EL (cell line): ENCODE results near the gene RHOC.
"Not testable (repeated sequence)": the region's sequence is repeated elsewhere in the genome, so short reads cannot be mapped to it uniquely, and the experiment has no call there.

ENCODE experiments used
- DNase-seq: peaks from one replicate; pipeline ENCODE4 v3.0.0-alpha.2; 2016

The RHOC gene

GRCh38 chr1:112706505-112707220 lies at the start of gene RHOC:
Gene RHOC, minus strand, starts transcription at chr1:112707127. Its CDS starts 3,328 bp downstream, at chr1:112703799.
- peak; percentile 78 for DNase-seq

DNA sequence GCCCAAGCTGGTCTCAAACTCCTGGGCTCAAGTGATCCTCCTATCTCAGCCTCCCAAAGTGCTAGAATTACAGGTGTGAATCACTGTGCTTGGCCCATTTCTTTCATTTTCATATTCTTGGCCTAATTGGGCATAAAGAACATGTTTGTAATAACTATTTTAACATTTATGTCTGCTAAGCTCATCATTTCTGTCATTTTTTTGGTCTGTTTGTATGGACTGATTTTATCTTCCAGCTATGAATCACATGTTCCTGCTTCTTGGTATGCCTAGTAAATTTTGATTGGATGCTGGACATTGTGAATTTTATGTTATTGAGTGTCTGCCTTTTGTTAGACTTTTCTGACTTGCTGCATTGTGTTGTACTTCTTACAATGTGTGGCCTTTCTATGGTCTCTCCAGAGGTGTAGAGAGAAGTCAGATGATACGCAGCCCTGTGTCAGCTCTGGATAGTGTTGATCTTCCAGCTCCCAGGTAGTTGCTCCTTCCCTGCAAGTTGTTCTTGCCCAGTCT lies 47.2 kb upstream of the RHOC start:
- no peak for DNase-seq

- no peak for DNase-seq
Measured at GRCh38 chr1:112748396-112748795, 41.5 kb upstream of the RHOC start.

DNA sequence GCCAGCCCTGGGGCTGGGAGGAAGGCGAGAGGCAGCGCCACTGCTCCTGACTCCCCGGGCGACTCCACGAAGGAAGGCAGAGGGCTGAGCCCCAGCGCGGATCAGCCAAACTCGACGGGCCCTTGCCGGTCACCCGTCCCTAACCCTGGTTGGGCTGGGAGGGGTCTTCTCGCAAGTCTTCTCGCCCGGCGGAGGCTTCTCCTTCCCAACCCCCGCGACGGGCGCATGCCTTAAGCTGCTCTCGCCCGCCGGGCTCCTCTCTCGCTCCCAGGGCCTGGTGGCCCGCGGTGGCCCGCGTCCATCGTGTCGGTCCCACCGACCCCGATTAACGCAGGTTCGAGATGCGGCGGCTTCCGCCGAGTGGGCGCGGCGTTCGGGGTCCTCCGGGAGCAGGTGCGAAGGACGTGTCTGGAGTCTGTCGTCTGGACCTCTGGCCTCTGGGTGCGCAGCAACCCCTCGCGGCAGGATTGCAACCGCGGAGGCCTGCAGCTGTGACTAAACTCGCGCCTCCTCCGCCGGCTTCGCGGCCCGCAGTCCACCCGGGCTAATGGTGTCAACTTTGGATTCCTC lies 37.2 kb upstream of the RHOC start:
- DNase-seq, result peak; percentile 51

DNA sequence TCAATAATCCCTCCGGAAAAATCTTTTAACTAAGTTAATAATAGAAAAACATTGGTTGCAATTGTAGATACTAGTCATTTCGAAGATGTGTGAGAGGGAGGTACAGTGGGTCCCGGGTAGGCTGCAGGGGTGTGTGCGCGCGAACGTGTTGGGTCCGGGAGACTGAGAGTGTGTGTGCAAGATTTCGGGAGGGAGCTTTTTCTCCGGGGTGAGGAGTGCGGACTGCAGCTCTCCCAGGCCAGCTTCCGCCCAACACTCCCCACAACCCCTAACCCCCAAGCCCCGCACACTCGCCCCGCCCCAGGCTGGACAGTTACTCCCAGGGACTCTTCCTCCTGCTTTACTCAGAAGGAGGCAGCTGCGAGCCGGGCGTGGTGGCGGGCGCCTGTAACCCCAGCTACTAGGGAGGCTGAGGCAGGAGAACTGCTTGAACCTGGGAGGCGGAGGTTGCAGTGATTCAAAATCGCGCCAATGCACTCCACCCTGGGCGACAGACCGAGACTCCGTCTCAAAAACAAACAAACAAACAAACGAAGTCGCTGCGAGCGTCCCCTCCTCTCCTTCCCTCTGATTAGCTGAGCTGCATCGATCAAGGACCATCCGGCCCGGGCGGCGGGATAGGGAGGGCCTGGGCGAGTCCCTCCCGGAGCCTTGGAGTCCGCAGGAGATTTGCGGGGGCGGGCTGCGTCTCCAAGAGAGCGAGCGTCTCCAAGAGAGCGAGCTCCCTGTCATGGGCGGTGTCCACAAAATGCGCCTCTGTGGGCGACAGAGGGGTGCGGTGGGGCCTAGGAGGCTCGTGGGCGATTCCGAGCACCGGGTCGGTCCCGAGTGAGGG lies 36.5 kb upstream of the RHOC start:
- DNase-seq, result peak; percentile 47

GRCh38 chr1:112737573-112737972 lies 30.6 kb upstream of the RHOC start:
- no peak for DNase-seq

DNA sequence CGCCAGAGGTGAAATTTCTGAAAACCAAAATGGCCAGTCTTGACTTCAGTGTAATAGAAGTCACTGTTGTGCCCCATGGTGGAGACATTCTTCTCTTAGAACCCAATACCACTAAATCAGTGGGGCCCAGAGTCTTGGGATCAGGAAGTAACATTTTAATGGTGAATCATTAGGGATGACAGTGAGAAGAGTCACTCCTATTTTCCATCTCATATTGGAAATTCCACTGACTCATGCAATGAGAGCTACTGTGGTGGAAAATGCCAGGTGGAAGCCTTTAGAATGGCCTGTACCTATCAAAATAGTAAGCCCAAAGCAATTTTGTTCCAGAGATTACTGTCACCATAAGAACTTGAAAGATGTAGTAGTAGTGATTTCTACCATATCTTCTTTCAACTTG lies 28.8 kb upstream of the RHOC start:
- DNase-seq, result peak; percentile 92

GRCh38 chr1:112731451-112731850 lies 24.5 kb upstream of the RHOC start:
- no peak for DNase-seq

GRCh38 chr1:112729909-112730308 lies 23.0 kb upstream of the RHOC start:
- no peak for DNase-seq

DNA sequence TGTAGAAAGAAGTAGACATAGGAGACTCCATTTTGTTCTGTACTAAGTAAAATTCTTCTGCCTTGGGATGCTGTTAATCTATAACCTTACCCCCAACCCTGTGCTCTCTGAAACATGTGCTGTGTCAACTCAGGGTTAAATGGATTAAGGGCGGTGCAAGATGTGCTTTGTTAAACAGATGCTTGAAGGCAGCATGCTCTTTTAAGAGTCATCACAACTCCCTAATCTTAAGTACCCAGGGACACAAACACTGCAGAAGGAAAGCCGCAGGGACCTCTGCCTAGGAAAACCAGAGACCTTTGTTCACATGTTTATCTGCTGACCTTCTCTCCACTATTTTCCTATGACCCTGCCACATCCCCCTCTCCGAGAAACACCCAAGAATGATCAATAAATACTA lies 22.1 kb upstream of the RHOC start:
- DNase-seq, result not testable (repeated sequence)

DNA sequence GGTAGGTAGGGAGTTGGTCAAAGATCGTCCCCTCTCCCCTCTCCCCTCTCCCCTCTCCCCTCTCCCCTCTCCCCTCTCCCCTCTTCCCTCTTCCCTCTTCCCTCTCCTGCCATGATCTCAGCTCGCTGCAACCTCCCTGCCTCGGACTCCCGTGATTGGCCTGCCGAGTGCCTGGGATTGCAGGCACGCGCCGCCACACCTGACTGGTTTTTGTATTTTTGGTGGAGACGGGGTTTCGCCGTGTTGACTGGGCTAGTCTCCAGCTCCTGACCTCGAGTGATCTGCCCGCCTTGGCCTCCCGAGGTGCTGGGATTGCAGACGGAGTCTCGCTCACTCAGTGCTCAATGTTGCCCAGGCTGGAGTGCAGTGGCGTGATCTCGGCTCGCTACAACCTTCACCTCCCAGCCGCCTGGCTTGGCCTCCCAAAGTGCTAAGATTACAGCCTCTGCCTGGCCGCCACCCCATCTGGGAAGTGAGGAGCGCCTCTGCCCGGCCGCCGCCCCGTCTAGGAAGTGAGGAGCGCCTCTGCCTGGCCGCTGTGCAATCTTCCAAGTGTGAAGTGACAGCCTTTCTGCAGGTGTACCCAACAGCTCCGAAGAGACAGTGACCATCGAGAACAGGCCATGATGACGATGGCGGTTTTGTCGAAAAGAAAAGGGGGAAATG lies 21.5 kb upstream of the RHOC start:
- not testable (repeated sequence) for DNase-seq

GRCh38 chr1:112727716-112728115 lies 20.8 kb upstream of the RHOC start:
- peak; percentile 69 for DNase-seq

- DNase-seq, result not testable (repeated sequence)
Measured at GRCh38 chr1:112724240-112724639, 17.3 kb upstream of the RHOC start.

GRCh38 chr1:112723511-112723839 lies 16.5 kb upstream of the RHOC start:
- DNase-seq, result no peak

DNA sequence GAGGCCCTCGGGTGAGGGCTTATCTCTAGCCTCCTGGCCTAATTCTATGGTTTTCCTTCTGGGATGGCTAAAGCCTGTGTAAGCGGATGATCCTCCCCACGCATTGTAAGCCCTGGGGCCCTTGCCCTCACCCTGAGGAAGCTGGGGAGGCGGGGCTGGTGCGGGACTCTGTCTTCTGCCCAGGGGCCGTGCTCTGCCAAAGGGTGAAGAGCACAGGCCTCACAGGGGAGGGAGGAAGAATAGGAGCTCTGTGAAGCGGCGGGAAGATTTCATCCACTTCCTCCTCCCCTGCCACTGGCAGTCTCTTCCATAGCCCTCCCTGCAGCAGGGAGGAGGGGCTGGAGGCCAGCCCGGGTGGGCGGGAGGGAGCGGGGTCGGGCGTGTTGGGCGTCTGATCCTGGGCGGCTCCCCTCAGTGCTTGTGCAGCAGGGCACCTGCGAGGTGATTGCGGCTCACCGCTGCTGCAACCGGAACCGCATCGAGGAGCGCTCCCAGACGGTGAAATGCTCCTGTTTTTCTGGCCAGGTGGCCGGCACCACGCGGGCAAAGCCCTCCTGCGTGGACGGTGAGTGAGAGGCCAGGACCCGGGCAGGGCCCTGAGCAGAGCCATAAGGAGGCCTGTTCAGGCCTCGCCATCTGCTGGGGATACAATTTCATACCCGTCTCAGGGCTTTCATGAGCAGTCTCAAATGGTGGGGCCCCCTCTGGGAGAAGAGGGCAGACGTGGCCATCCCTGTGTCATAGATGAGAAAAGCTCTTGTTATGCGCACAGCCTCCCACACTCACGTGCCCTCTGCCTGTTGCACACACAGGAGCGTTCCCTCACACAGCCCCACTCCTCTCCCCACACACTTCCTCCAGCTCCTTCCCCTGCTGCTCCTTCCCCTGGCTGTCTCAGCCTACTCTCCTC lies 15.9 kb upstream of the RHOC start:
- peak; percentile 56 for DNase-seq

GRCh38 chr1:112721966-112722524 lies 15.1 kb upstream of the RHOC start:
- no peak for DNase-seq

- DNase-seq, result not testable (repeated sequence)
Measured at GRCh38 chr1:112721294-112721693, 14.4 kb upstream of the RHOC start.

- DNase-seq, result no peak
Measured at GRCh38 chr1:112720800-112721199, 13.9 kb upstream of the RHOC start.

- no peak for DNase-seq
Measured at GRCh38 chr1:112719706-112720105, 12.8 kb upstream of the RHOC start.

- DNase-seq, result peak; percentile 79
Measured at GRCh38 chr1:112718691-112719418, 11.9 kb upstream of the RHOC start.

DNA sequence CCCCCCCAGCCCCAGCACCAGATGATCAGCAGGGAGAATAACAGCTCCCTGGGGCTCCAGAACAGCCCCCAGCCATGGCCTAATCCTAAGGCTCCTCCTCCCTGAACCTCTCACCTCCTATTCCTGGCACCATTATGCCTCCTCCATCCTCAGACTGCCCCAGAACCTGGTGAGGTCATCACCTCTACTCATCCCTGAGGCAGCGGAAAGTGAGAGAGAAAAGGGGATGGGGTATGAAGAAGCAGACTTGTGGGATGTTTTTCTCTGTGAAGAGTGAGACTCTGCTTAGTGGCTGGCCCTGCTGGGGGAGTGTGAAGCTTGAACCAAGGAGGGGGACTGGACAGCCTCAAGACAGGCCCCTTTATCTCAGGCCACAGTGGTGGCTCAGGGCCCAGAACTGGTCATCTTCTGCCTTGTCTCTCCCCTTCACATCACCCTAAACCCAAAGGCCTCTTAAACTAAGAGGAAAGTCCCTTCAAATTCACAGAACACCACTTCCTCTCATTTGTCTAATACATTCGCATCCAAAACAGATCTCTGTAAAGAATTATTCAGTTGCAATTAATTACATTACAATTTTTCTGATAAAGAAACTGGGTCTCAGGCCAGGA lies 10.4 kb upstream of the RHOC start:
- no peak for DNase-seq
